HepG2 (cell line): ENCODE data around the gene TXNRD1. TPM values are rescaled to one million over a fixed set of nuclear protein-coding genes. Genes with fewer than 3 reads are reported as not detected.

ENCODE experiments used
- GPN1 ChIP-seq: sonication (generic); formaldehyde crosslinking; IDR thresholded peaks from 2 replicates; pipeline ENCODE4 v1.5.1; 2020; ENCODE audit warnings: missing genetic modification reagents, borderline replicate concordance
- IRX3 ChIP-seq: sonication (generic); formaldehyde crosslinking; IDR thresholded peaks from 2 replicates; pipeline ENCODE4 v1.8.1; 2023; ENCODE audit warnings: mild to moderate bottlenecking, low read depth, missing genetic modification reagents, borderline replicate concordance
- ISX ChIP-seq: sonication (generic); formaldehyde crosslinking; conservative IDR thresholded peaks from 2 replicates; pipeline ENCODE4 v1.5.0; 2020; ENCODE audit warnings: missing genetic modification reagents
- KDM5A ChIP-seq: fragments of 200-600 bp; sonication (generic); IDR thresholded peaks from 2 replicates; pipeline ENCODE4 v1.7.0; 2018; ENCODE audit warnings: antibody characterized with exemption, mild to moderate bottlenecking, low read length, borderline replicate concordance
- MEF2D ChIP-seq: sonication (generic); formaldehyde crosslinking; IDR thresholded peaks from 2 replicates; pipeline ENCODE4 v1.5.1; 2020; ENCODE audit warnings: mild to moderate bottlenecking, missing genetic modification reagents
- MIXL1 ChIP-seq: IDR thresholded peaks from 2 replicates; pipeline ENCODE4 v1.6.1; 2016
- NFIB ChIP-seq: sonication (generic); formaldehyde crosslinking; IDR thresholded peaks from 2 replicates; pipeline ENCODE4 v1.9.0; 2021; ENCODE audit warnings: missing genetic modification reagents, mild to moderate bottlenecking, borderline replicate concordance
- NFIC ChIP-seq: IDR thresholded peaks from 2 replicates; pipeline ENCODE4 v1.6.1; 2012; ENCODE audit warnings: mild to moderate bottlenecking, low read length, inconsistent platforms
- PHF21A ChIP-seq: sonication (generic); formaldehyde crosslinking; IDR thresholded peaks from 2 replicates; pipeline ENCODE4 v1.5.0; 2020; ENCODE audit warnings: mild to moderate bottlenecking, missing genetic modification reagents
- SIX4 ChIP-seq: sonication (generic); formaldehyde crosslinking; IDR thresholded peaks from 2 replicates; pipeline ENCODE4 v1.4.0; 2020; ENCODE audit warnings: missing genetic modification reagents
- SMAD9 ChIP-seq: sonication (generic); formaldehyde crosslinking; IDR thresholded peaks from 2 replicates; pipeline ENCODE4 v1.5.1; 2020; ENCODE audit warnings: mild to moderate bottlenecking, missing genetic modification reagents
- ZNF773 ChIP-seq: sonication (generic); formaldehyde crosslinking; IDR thresholded peaks from 2 replicates; pipeline ENCODE4 v1.4.0; 2020; ENCODE audit warnings: missing genetic modification reagents, borderline replicate concordance
- ZNF775 ChIP-seq: sonication (generic); formaldehyde crosslinking; IDR thresholded peaks from 2 replicates; pipeline ENCODE4 v1.4.0; 2020; ENCODE audit warnings: missing genetic modification reagents, mild to moderate bottlenecking, moderate library complexity, borderline replicate concordance
- ZNF839 ChIP-seq: sonication (generic); formaldehyde crosslinking; IDR thresholded peaks from 2 replicates; pipeline ENCODE4 v1.4.0; 2020; ENCODE audit warnings: missing genetic modification reagents, mild to moderate bottlenecking, borderline replicate concordance
- polyA plus RNA-seq, 8 experiments: library from polyadenylated mRNA; depleted of rRNA in 3 of 8; stranded (reverse) in 7 of 8; unstranded in 1 of 8; fragments of >200 nt; fragmentation: Illumina TruSeq in 4 of 8; extraction: Trizol in 4 of 8; gene quantifications; 2 replicates each; pipeline versions ENCODE4 v1.2.1 to v1.2.3, GENCODE V29; 2011 to 2016; ENCODE audit warnings: low read depth in 4 of 8, missing spikeins in 1 of 8, mixed read lengths in 1 of 8; ENCODE audit not compliant: insufficient read depth in 1 of 8
- total RNA-seq, 5 experiments: library from RNA; depleted of rRNA; stranded (reverse); fragments of >200 nt; fragmentation: Illumina TruSeq; extraction: Trizol; gene quantifications; 2 replicates each; pipeline ENCODE4 v1.2.3, GENCODE V29; 2016; ENCODE audit warnings: low read depth in 1 of 5
- TF ChIP-seq, protein P1 (sequence below): sonication (generic); formaldehyde crosslinking; IDR thresholded peaks from 2 replicates; pipeline ENCODE4 v1.8.1; 2023; ENCODE audit warnings: mild to moderate bottlenecking, moderate library complexity, missing genetic modification reagents
- TF ChIP-seq, protein P2 (sequence below): sonication (generic); formaldehyde crosslinking; IDR thresholded peaks from 2 replicates; pipeline ENCODE4 v1.4.0; 2020; ENCODE audit warnings: missing genetic modification reagents, borderline replicate concordance
- TF ChIP-seq, protein P3 (sequence below), 2 experiments: sonication (generic) in 1 of 2; formaldehyde crosslinking in 1 of 2; IDR thresholded peaks; 2 replicates each; pipeline versions ENCODE4 v1.5.1 to v1.6.1; 2011 to 2020; ENCODE audit warnings: borderline replicate concordance in 1 of 2, low read depth in 1 of 2, low read length in 1 of 2, mild to moderate bottlenecking in 1 of 2, missing genetic modification reagents in 1 of 2, moderate library complexity in 1 of 2
- TF ChIP-seq, protein P4 (sequence below): sonication (generic); formaldehyde crosslinking; conservative IDR thresholded peaks from 2 replicates; pipeline ENCODE4 v1.4.0; 2020; ENCODE audit warnings: missing genetic modification reagents
- TF ChIP-seq, protein P5 (sequence below): sonication (generic); formaldehyde crosslinking; conservative IDR thresholded peaks from 2 replicates; pipeline ENCODE4 v1.8.0; 2022; ENCODE audit warnings: low read depth, missing genetic modification reagents
- TF ChIP-seq, protein P6 (sequence below): sonication (generic); formaldehyde crosslinking; IDR thresholded peaks from 2 replicates; pipeline ENCODE4 v1.9.0; 2021; ENCODE audit warnings: missing genetic modification reagents, borderline replicate concordance

Gene TXNRD1
- total and polyA plus RNA-seq, 2 of the 13 experiments (the other 11 are each of a cell fraction or from before 2014, with no cell fraction given): 54.0 to 190 TPM

DNA sequence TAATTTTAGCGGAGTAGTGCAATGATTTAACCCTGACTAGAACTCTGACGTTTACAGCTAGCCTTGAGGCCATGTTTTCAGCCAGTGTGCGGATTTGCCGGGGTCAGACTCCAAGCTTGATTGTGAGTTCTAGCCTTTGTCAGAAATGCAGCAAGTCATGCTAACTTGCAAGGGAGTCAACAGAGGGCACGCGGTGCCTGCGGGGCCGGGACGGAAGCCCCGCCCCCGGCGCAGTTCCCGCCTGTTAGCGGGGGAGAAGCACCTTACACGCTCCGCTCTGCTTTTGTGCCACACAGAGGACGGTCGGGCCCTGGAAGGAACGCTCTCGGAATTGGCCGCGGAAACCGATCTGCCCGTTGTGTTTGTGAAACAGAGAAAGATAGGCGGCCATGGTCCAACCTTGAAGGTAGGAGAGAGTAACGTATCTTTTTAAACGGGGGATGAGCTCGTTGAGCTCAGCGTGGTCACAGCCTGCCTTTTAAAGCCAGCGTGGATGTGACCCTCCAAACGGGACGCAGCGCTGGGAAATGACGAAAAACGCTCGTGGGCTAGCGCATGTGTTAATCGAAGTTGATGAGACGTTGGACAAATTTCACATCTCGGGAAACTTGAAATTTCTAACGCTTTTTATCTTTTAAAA is 73.2 kb downstream of the TXNRD1 start (continued):
- TF ChIP-seq IRX3 (no peak), ZNF775 (CRISPR knock-in tag) (no peak), SIX4 (CRISPR knock-in tag) (peak; percentile 70), ZNF773 (no peak; the same call in 1 of the 2 replicates), ISX (no peak; the same call in 1 of the 2 replicates), MIXL1 (peak; percentile 57; the same call in 1 of the 2 replicates), ZNF839 (CRISPR knock-in tag) (peak; percentile 85; the same call in 1 of the 2 replicates), NFIC (0 out of 2 replicates have a peak, but pooled peaks have one; percentile 7), PHF21A (CRISPR knock-in tag) (peak; percentile 32; the same call in 1 of the 2 replicates), SMAD9 (CRISPR knock-in tag) (peak; percentile 75; the same call in 1 of the 2 replicates), NFIB (CRISPR knock-in tag) (no peak), GPN1 (CRISPR knock-in tag) (no peak), KDM5A (no peak), MEF2D (peak; percentile 93)
- TF ChIP-seq, protein P1, sequence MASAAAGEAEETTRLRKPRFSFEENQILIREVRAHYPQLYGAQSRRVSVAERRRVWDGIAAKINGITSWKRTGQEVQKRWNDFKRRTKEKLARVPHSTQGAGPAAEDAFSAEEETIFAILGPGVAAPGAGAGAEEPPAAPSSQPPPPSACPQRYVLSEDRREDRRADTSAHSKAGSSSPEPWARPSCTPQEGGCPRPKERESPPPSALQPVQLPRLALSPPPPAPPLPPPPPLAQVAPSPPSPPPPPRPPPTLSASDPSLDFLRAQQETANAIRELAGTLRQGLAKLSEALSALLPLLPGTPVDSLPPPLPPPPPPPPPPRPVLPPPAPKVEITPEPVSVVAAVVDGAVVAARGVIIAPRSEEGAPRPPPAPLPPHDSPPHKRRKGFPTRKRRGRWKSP (CRISPR knock-in tag): peak; percentile 91
- TF ChIP-seq, protein P2, sequence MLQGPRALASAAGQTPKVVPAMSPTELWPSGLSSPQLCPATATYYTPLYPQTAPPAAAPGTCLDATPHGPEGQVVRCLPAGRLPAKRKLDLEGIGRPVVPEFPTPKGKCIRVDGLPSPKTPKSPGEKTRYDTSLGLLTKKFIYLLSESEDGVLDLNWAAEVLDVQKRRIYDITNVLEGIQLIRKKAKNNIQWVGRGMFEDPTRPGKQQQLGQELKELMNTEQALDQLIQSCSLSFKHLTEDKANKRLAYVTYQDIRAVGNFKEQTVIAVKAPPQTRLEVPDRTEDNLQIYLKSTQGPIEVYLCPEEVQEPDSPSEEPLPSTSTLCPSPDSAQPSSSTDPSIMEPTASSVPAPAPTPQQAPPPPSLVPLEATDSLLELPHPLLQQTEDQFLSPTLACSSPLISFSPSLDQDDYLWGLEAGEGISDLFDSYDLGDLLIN (CRISPR knock-in tag): peak; percentile 64; the same call in 1 of the 2 replicates
- TF ChIP-seq, protein P3, sequence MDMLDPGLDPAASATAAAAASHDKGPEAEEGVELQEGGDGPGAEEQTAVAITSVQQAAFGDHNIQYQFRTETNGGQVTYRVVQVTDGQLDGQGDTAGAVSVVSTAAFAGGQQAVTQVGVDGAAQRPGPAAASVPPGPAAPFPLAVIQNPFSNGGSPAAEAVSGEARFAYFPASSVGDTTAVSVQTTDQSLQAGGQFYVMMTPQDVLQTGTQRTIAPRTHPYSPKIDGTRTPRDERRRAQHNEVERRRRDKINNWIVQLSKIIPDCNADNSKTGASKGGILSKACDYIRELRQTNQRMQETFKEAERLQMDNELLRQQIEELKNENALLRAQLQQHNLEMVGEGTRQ (IDR thresholded peaks at IDR 0.05; ENCODE audit: low read depth, low read length): peak; percentile 22; the same call in 1 of the 2 replicates
- TF ChIP-seq, protein P3 (CRISPR knock-in tag; IDR thresholded peaks at IDR 0.05; ENCODE audit: borderline replicate concordance): no peak
- TF ChIP-seq, protein P4, sequence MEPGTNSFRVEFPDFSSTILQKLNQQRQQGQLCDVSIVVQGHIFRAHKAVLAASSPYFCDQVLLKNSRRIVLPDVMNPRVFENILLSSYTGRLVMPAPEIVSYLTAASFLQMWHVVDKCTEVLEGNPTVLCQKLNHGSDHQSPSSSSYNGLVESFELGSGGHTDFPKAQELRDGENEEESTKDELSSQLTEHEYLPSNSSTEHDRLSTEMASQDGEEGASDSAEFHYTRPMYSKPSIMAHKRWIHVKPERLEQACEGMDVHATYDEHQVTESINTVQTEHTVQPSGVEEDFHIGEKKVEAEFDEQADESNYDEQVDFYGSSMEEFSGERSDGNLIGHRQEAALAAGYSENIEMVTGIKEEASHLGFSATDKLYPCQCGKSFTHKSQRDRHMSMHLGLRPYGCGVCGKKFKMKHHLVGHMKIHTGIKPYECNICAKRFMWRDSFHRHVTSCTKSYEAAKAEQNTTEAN (CRISPR knock-in tag): peak; percentile 86
- TF ChIP-seq, protein P5, sequence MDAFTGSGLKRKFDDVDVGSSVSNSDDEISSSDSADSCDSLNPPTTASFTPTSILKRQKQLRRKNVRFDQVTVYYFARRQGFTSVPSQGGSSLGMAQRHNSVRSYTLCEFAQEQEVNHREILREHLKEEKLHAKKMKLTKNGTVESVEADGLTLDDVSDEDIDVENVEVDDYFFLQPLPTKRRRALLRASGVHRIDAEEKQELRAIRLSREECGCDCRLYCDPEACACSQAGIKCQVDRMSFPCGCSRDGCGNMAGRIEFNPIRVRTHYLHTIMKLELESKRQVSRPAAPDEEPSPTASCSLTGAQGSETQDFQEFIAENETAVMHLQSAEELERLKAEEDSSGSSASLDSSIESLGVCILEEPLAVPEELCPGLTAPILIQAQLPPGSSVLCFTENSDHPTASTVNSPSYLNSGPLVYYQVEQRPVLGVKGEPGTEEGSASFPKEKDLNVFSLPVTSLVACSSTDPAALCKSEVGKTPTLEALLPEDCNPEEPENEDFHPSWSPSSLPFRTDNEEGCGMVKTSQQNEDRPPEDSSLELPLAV (CRISPR knock-in tag): no peak
- TF ChIP-seq, protein P6, sequence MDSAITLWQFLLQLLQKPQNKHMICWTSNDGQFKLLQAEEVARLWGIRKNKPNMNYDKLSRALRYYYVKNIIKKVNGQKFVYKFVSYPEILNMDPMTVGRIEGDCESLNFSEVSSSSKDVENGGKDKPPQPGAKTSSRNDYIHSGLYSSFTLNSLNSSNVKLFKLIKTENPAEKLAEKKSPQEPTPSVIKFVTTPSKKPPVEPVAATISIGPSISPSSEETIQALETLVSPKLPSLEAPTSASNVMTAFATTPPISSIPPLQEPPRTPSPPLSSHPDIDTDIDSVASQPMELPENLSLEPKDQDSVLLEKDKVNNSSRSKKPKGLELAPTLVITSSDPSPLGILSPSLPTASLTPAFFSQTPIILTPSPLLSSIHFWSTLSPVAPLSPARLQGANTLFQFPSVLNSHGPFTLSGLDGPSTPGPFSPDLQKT (CRISPR knock-in tag): no peak
